H1 (cell line): ENCODE results near the gene SMIM44. TPM values are rescaled to one million over a fixed set of nuclear protein-coding genes. Genes with fewer than 3 reads are reported as not detected.

Source experiments
- CTCF ChIA-PET: fragments of 300-600 bp; sonication (Branson Sonifier 250); formaldehyde crosslinking; loops from one replicate; lab custom pipeline; 2021; ENCODE audit not compliant: partially characterized antibody; lab: Charles Lee
- POLR2A ChIA-PET: fragments of 300-600 bp; sonication (Branson Sonifier 250); formaldehyde crosslinking; loops from one replicate; lab custom pipeline; 2021; ENCODE audit warnings: inconsistent platforms; ENCODE audit not compliant: partially characterized antibody; lab: Charles Lee
- DNase-seq, 2 experiments: peaks; one replicate each; pipeline versions ENCODE4 v3.0.0 to v3.0.0-alpha.2; 2010 to 2022; ENCODE audit warnings: low spot score in 2 of 2, low read depth in 1 of 2, mixed read lengths in 1 of 2
- FAIRE-seq: peaks from 2 replicates; lab custom pipeline; 2011; peaks lifted over from hg19 to GRCh38; lab: Jason Lieb, UNC
- H2AFZ ChIP-seq: 2 replicates; pipeline ENCODE4 v1.8.1; 2012; ENCODE audit warnings: low read length, inconsistent platforms
- H2AK5ac ChIP-seq: 2 replicates; pipeline ENCODE4 v1.6.1; 2013; ENCODE audit warnings: low read depth, low read length
- H2BK120ac ChIP-seq: replicated peaks from 2 replicates; pipeline ENCODE3; 2013; ENCODE audit warnings: low read depth, low read length, inconsistent platforms
- H2BK12ac ChIP-seq: 2 replicates; pipeline ENCODE4 v1.6.1; 2013; ENCODE audit warnings: low read depth, low read length
- H2BK15ac ChIP-seq: 2 replicates; pipeline ENCODE4 v1.6.1; 2013; ENCODE audit warnings: low read length
- H2BK20ac ChIP-seq: 2 replicates; pipeline ENCODE4 v1.6.1; 2013; ENCODE audit warnings: low read length
- H2BK5ac ChIP-seq: 2 replicates; pipeline ENCODE4 v1.6.1; 2013; ENCODE audit warnings: low read depth, low read length
- H3K14ac ChIP-seq: 2 replicates; pipeline ENCODE4 v1.6.1; 2013; ENCODE audit warnings: inconsistent platforms; ENCODE audit not compliant: insufficient read length
- H3K18ac ChIP-seq: 2 replicates; pipeline ENCODE4 v1.6.1; 2013; ENCODE audit warnings: low read length; ENCODE audit errors: extremely low read depth
- H3K23ac ChIP-seq: 2 replicates; pipeline ENCODE4 v1.6.1; 2013; ENCODE audit warnings: inconsistent platforms; ENCODE audit not compliant: insufficient read length
- H3K23me2 ChIP-seq: 2 replicates; pipeline ENCODE4 v1.6.1; 2013; ENCODE audit warnings: low read depth, low read length
- H3K27ac ChIP-seq: 2 replicates; pipeline ENCODE4 v1.6.1; 2011; ENCODE audit warnings: low read depth, low read length, inconsistent platforms
- H3K27me3 ChIP-seq, 4 experiments: replicated peaks in 1 of 4; 1 replicate in 1 of 4; 2 replicates in 3 of 4; pipeline versions ENCODE4 v1.6.1 to v1.8.1; 2011 to 2013; ENCODE audit warnings: low read length in 3 of 4, mild to moderate bottlenecking in 3 of 4, inconsistent platforms in 2 of 4, mixed read lengths in 2 of 4, moderate library complexity in 1 of 4; ENCODE audit not compliant: control insufficient read depth in 3 of 4, insufficient read depth in 3 of 4; ENCODE audit errors: extremely low read depth in 1 of 4
- H3K36me3 ChIP-seq, 4 experiments: 2 replicates each; pipeline versions ENCODE4 v1.6.1 to v1.8.1; 2011 to 2013; ENCODE audit warnings: mild to moderate bottlenecking in 4 of 4, low read length in 3 of 4, moderate library complexity in 2 of 4, control low read depth in 1 of 4, inconsistent platforms in 1 of 4; ENCODE audit not compliant: insufficient read depth in 4 of 4, control insufficient read depth in 2 of 4
- H3K4ac ChIP-seq: replicated peaks from 2 replicates; pipeline ENCODE3; 2013; ENCODE audit warnings: low read length, low read depth, mixed read lengths, inconsistent platforms; ENCODE audit not compliant: insufficient read length
- H3K4me1 ChIP-seq, 4 experiments: replicated peaks in 1 of 4; 1 replicate in 1 of 4; 2 replicates in 3 of 4; pipeline versions ENCODE4 v1.6.1 to v1.8.1; 2011 to 2013; ENCODE audit warnings: low read length in 3 of 4, inconsistent platforms in 2 of 4, mixed read lengths in 1 of 4; ENCODE audit not compliant: insufficient read depth in 4 of 4, control insufficient read depth in 3 of 4
- H3K4me2 ChIP-seq, 2 experiments: 2 replicates each; pipeline versions ENCODE4 v1.6.1 to v1.8.1; 2011 to 2013; ENCODE audit warnings: low read depth in 2 of 2, low read length in 2 of 2, control low read depth in 1 of 2, inconsistent platforms in 1 of 2, mild to moderate bottlenecking in 1 of 2; ENCODE audit not compliant: insufficient read depth in 1 of 2
- H3K4me3 ChIP-seq, 4 experiments: fragments of 200-600, 300-600 bp in 1 of 4; sonication (generic), shearing (Covaris generic), sonication (Bioruptor Twin) in 1 of 4; 2 replicates each; pipeline versions ENCODE4 v1.5.1 to v1.8.1; 2011 to 2016; ENCODE audit warnings: low read length in 4 of 4, low read depth in 3 of 4, control low read depth in 2 of 4, inconsistent platforms in 2 of 4, mild to moderate bottlenecking in 2 of 4, mixed read lengths in 1 of 4, moderate library complexity in 1 of 4; ENCODE audit not compliant: insufficient read depth in 2 of 4; ENCODE audit errors: extremely low read depth in 1 of 4
- H3K56ac ChIP-seq: replicated peaks from 2 replicates; pipeline ENCODE3; 2013; ENCODE audit warnings: low read depth, mild to moderate bottlenecking, mixed read lengths, low read length, inconsistent platforms; ENCODE audit not compliant: insufficient read length
- H3K79me1 ChIP-seq: 2 replicates; pipeline ENCODE4 v1.6.1; 2013; ENCODE audit warnings: low read depth, low read length, control low read depth
- H3K79me2 ChIP-seq, 2 experiments: 2 replicates each; pipeline versions ENCODE4 v1.6.1 to v1.8.1; 2012 to 2013; ENCODE audit warnings: low read length in 2 of 2, mild to moderate bottlenecking in 2 of 2, inconsistent platforms in 1 of 2; ENCODE audit not compliant: insufficient read depth in 2 of 2, control insufficient read depth in 1 of 2
- H3K9ac ChIP-seq, 4 experiments: replicated peaks in 1 of 4; 1 replicate in 1 of 4; 2 replicates in 3 of 4; pipeline versions ENCODE4 v1.6.1 to v1.8.1; 2011 to 2013; ENCODE audit warnings: low read depth in 3 of 4, low read length in 3 of 4, control low read depth in 2 of 4, mild to moderate bottlenecking in 2 of 4, moderate library complexity in 2 of 4, inconsistent platforms in 1 of 4; ENCODE audit errors: extremely low read depth in 1 of 4
- H3K9me3 ChIP-seq, 2 experiments: 2 replicates each; pipeline versions ENCODE4 v1.6.1 to v1.8.1; 2012 to 2013; ENCODE audit warnings: mild to moderate bottlenecking in 2 of 2, moderate library complexity in 2 of 2, control low read depth in 1 of 2, inconsistent platforms in 1 of 2, low read depth in 1 of 2, low read length in 1 of 2, mixed read lengths in 1 of 2; ENCODE audit not compliant: insufficient read depth in 2 of 2
- H4K20me1 ChIP-seq, 2 experiments: replicated peaks in 1 of 2; 2 replicates each; pipeline versions ENCODE3 to v1.8.1; 2011 to 2013; ENCODE audit warnings: inconsistent platforms in 2 of 2, low read length in 2 of 2, mild to moderate bottlenecking in 1 of 2; ENCODE audit not compliant: insufficient read depth in 2 of 2, control insufficient read depth in 1 of 2
- H4K5ac ChIP-seq: 2 replicates; pipeline ENCODE4 v1.6.1; 2013; ENCODE audit warnings: low read length, low read depth, mixed read lengths, inconsistent platforms; ENCODE audit not compliant: insufficient read length
- H4K8ac ChIP-seq: 2 replicates; pipeline ENCODE4 v1.8.0; 2013; ENCODE audit warnings: mild to moderate bottlenecking, moderate library complexity, low read length, inconsistent platforms; ENCODE audit not compliant: insufficient read depth; ENCODE audit errors: extremely low read depth
- H4K91ac ChIP-seq: replicated peaks from 2 replicates; pipeline ENCODE3; 2013; ENCODE audit warnings: low read length, mixed read lengths, inconsistent platforms; ENCODE audit not compliant: insufficient read length
- BCL11A ChIP-seq, 2 experiments: IDR thresholded peaks; one replicate each; pipeline ENCODE4 v1.6.1; 2011; ENCODE audit warnings: low read depth in 2 of 2, low read length in 2 of 2, mild to moderate bottlenecking in 2 of 2
- BRCA1 ChIP-seq: IDR thresholded peaks from 2 replicates; pipeline ENCODE4 v1.6.1; 2012; ENCODE audit warnings: low read depth, low read length, improper control_type of control experiment
- CHD2 ChIP-seq: IDR thresholded peaks from 2 replicates; pipeline ENCODE4 v1.6.1; 2012; ENCODE audit warnings: low read length, improper control_type of control experiment
- EZH2 ChIP-seq: fragments of 200-600 bp; sonication (generic); IDR thresholded peaks from 2 replicates; pipeline ENCODE4 v1.7.1; 2012; ENCODE audit warnings: low read depth, mild to moderate bottlenecking, moderate library complexity, low read length, inconsistent platforms; ENCODE audit not compliant: severe bottlenecking
- JUND ChIP-seq: IDR thresholded peaks from 2 replicates; pipeline ENCODE4 v1.6.1; 2011; ENCODE audit warnings: mild to moderate bottlenecking, improper control_type of control experiment, low read length
- PHF8 ChIP-seq: fragments of 200-600 bp; sonication (generic); conservative IDR thresholded peaks from 2 replicates; pipeline ENCODE4 v1.7.1; 2012; ENCODE audit warnings: low read depth, mild to moderate bottlenecking, inconsistent platforms, low read length, moderate library complexity
- POU5F1 ChIP-seq: IDR thresholded peaks from 2 replicates; pipeline ENCODE4 v1.6.1; 2011; ENCODE audit warnings: low read depth, mild to moderate bottlenecking, low read length, moderate library complexity
- SIX5 ChIP-seq: IDR thresholded peaks from 2 replicates; pipeline ENCODE4 v1.6.1; 2011; ENCODE audit warnings: mild to moderate bottlenecking, low read depth, low read length
- SUZ12 ChIP-seq: fragments of 200-600 bp; sonication (generic); IDR thresholded peaks from 2 replicates; pipeline ENCODE4 v1.6.1; 2012; ENCODE audit warnings: mild to moderate bottlenecking, inconsistent platforms, low read length, moderate library complexity, mixed read lengths
- TAF7 ChIP-seq: optimal IDR thresholded peaks from 2 replicates; pipeline ENCODE3; 2011; ENCODE audit warnings: low read depth, mild to moderate bottlenecking, inconsistent platforms, low read length, moderate library complexity, borderline replicate concordance
- TEAD4 ChIP-seq: IDR thresholded peaks from 2 replicates; pipeline ENCODE4 v1.6.1; 2012; ENCODE audit warnings: low read depth, low read length, inconsistent platforms, mixed read lengths
- YY1 ChIP-seq: IDR thresholded peaks from 2 replicates; pipeline ENCODE4 v1.6.1; 2011; ENCODE audit warnings: low read depth, mild to moderate bottlenecking, low read length
- WGBS, 2 experiments: shearing (Covaris generic) in 1 of 2; methylation state at CpG; one replicate each; pipeline versions ENCODE4 v1.1.6 to v1.1.7; 2013 to 2015; ENCODE audit warnings: low lambda C conversion rate in 2 of 2, mixed read lengths in 2 of 2, inconsistent platforms in 1 of 2, low coverage in 1 of 2, missing lambda C conversion rate in 1 of 2; ENCODE audit not compliant: insufficient replicate concordance in 2 of 2, insufficient coverage in 1 of 2, insufficient read length in 1 of 2; ENCODE audit errors: extremely low coverage in 1 of 2, missing lambda C conversion rate in 1 of 2; 5-methylcytosine and 5-hydroxymethylcytosine counted together
- polyA plus RNA-seq, 7 experiments: library from polyadenylated mRNA; depleted of rRNA in 3 of 7; stranded (reverse) in 5 of 7; unstranded in 2 of 7; fragments of >200 nt in 5 of 7; fragments of 200-250 nt in 2 of 7; gene quantifications; 1 replicate in 5 of 7; 2 replicates in 1 of 7; 4 replicates in 1 of 7; pipeline versions ENCODE4 v1.2.1 to v1.2.3, GENCODE V29; 2011 to 2013; ENCODE audit warnings: missing spikeins in 2 of 7, mixed read lengths in 2 of 7
- total RNA-seq: library from RNA; stranded (reverse); fragmentation: NEBNext Ultra II Directional; extraction: Animal tissue kit (Norgen Biotek cat#: 25700); gene quantifications from 2 replicates; pipeline ENCODE4 v1.2.1, GENCODE V29; 2021
- TF ChIP-seq, protein P1 (sequence below): IDR thresholded peaks from 2 replicates; pipeline ENCODE4 v1.6.1; 2012; ENCODE audit warnings: inconsistent platforms

Gene SMIM44
- total and polyA plus RNA-seq, 2 of the 8 experiments (the other 6 are each of a cell fraction or from before 2014, with no cell fraction given): not detected

DNA sequence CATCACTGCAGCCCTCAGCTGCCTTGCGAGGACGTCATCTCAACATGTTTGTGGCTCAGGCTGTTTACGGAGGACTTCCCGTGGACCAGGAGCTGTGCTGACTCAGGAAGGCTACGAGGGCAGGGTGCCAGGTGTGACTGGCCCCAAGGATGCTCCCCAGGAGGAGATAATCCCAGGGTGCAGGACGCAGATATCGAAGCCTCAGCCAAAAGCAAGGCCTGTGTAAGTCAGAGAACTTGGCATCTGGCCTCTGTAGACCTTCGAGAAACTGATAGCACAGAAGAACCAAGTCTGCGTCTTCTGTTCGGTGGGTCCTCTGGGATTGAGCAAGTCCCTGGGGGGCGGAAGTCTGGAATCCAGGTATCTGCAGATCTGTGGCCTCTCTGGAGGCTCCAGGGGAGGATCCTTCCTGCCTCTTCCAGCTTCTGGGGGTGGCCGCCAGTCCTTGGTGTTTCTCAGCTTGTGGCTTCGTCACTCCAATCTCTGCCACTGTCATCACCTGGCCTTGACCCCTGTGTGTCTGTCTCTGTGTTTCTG lies 19.9 kb upstream of the SMIM44 start:
- H4K91ac ChIP-seq: no peak overlapping the region
- 94% methylated on average over 13 of the region's 13 CpGs; no CpG with 5 or more reads in 1 of the 2 experiments for WGBS, 2 experiments
- H2BK120ac ChIP-seq: no peak overlapping the region
- H2BK5ac ChIP-seq: no peak overlapping the region
- no peak overlapping the region for H4K5ac ChIP-seq
- no peak overlapping the region for H2BK20ac ChIP-seq
- no peak overlapping the region for H3K4me2 ChIP-seq
- no peak overlapping the region for H3K23ac ChIP-seq
- H3K79me2 ChIP-seq: peaks cover 0 to 21% of the 10 kb centered on the region in 2 experiments; a peak in 2 of 4 replicates
- no peak overlapping the region for H3K9ac ChIP-seq
- ChIA-PET POLR2A (interaction anchor here (0.6 to 6.1 kb wide), 4 partner anchors 13 to 61 kb away, joined by 3 to 58 read pairs (median 4); no protein-coding TSS in a partner anchor), CTCF (interaction anchor here (0.6 to 1.5 kb wide), 10 partner anchors 14 to 198 kb away, joined by 3 to 5 read pairs (median 3); no protein-coding TSS in a partner anchor)
- no peak overlapping the region for H3K14ac ChIP-seq
- H3K9me3 ChIP-seq: no peaks in the 10 kb centered on the region
- no peaks in the 10 kb centered on the region for H3K27me3 ChIP-seq
- H2BK12ac ChIP-seq: no peak overlapping the region
- H3K79me1 ChIP-seq: peaks cover 8% of the 10 kb centered on the region
- no peak overlapping the region for H2AK5ac ChIP-seq
- no peak overlapping the region for H3K4ac ChIP-seq
- no peak overlapping the region for H4K8ac ChIP-seq
- H2AFZ ChIP-seq: no peak overlapping the region
- FAIRE-seq (no peak), DNase-seq (no peak)
- peaks cover 0 to 8% (median 7%) of the 10 kb centered on the region in 4 experiments; a peak in 5 of 7 replicates for H3K4me1 ChIP-seq
- H4K20me1 ChIP-seq: peaks cover 4 to 7% of the 10 kb centered on the region in 2 experiments
- H3K56ac ChIP-seq: no peak overlapping the region
- no peak overlapping the region for H3K27ac ChIP-seq
- no peaks in the 10 kb centered on the region for H3K36me3 ChIP-seq
- H2BK15ac ChIP-seq: no peak overlapping the region
- no peak overlapping the region for H3K18ac ChIP-seq
- no peak overlapping the region for H3K4me3 ChIP-seq
- peaks cover 25% of the 10 kb centered on the region for H3K23me2 ChIP-seq
- TF ChIP-seq SUZ12 (no peak), POU5F1 (no peak), BRCA1 (no peak), JUND (no peak), YY1 (no peak), TEAD4 (no peak), CHD2 (no peak), PHF8 (no peak), SIX5 (no peak), TAF7 (no peak), BCL11A (IDR thresholded peaks at IDR 0.05; ENCODE audit: low read depth in 2 of 2, low read length in 2 of 2) (no peak), EZH2 (no peak)
- TF ChIP-seq, protein P1, sequence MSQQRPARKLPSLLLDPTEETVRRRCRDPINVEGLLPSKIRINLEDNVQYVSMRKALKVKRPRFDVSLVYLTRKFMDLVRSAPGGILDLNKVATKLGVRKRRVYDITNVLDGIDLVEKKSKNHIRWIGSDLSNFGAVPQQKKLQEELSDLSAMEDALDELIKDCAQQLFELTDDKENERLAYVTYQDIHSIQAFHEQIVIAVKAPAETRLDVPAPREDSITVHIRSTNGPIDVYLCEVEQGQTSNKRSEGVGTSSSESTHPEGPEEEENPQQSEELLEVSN: no peak
